Measurements from ENCODE around the gene LRRC4C. TPM values are rescaled to one million over a fixed set of nuclear protein-coding genes. Genes with fewer than 3 reads are reported as not detected.

The LRRC4C gene
- polyA plus RNA-seq, 4 donors, result 1.4 to 1.6 TPM; not detected in 2

DNA sequence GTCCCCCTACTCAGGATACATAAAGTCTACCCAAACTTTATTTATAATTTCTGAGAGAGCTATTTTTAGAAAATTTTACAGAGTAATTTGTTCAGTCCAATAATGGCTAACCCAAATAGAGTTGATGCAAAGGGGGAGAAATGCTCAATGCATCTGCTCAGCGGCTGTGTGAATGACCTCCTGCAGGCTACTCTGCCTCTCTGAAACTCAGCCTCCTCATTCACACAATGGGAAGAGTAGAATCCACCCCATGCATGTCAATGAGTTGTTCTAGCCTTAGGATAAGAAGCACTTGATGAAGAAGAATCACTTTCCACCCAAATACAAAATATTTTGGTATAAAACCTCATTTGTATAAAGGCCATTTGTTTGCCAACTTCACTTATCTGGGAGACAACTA is 1204.0 kb downstream of the LRRC4C start:
- Histone ChIP-seq H3K27ac (ENCODE audit: low read depth in 1 of 3, low read length in 2 of 3) (no peak overlapping the region), H3K27me3 (ENCODE audit: control insufficient read depth in 3 of 3, insufficient read depth in 3 of 3, low read length in 3 of 3) (no peaks in the 10 kb centered on the region), H3K4me1 (ENCODE audit: control insufficient read depth in 3 of 3, insufficient read depth in 2 of 3, low read depth in 1 of 3, low read length in 2 of 3) (no peaks in the 10 kb centered on the region), H3K9me3 (ENCODE audit: control insufficient read depth in 2 of 2, insufficient read depth in 1 of 2, low read depth in 1 of 2, low read length in 1 of 2) (no peaks in the 10 kb centered on the region), H3K4me3 (ENCODE audit: low read depth in 1 of 3, low read length in 3 of 3) (no peak overlapping the region), H3K36me3 (ENCODE audit: control insufficient read depth in 3 of 3, insufficient read depth in 2 of 3, low read depth in 1 of 3, low read length in 3 of 3) (no peaks in the 10 kb centered on the region)
- DNase-seq (no peak), FAIRE-seq (no peak)
- 61 to 72% (median 70%) methylated on average over 1 of the region's 1 CpG for WGBS, 3 donors

DNA sequence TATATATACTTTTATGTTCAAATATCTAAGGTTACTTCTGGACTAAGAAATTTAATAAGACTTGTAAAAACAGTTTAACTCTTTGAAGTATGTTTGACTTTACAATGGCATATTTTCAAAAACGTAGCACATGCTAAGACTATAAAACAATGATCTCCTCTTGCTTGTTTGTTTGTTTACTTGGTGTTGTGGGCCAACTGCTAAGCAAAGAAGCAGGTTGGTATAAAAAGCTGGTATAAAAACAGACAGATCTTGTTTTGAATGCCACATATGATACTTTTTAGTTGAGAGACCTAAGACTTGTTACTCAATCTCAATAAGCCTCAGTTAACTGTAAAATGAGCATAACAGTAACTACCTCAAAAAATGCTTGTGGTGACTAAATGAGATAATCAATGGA is 1206.3 kb downstream of the LRRC4C start:
- H3K9me3 ChIP-seq (ENCODE audit: control insufficient read depth in 2 of 2, insufficient read depth in 1 of 2, low read depth in 1 of 2, low read length in 1 of 2), result no peaks in the 10 kb centered on the region
- no peak overlapping the region for H3K4me3 ChIP-seq (ENCODE audit: low read depth in 1 of 3, low read length in 3 of 3)
- no peak for DNase-seq
- WGBS, 3 donors, result 62 to 66% (median 63%) methylated on average over 1 of the region's 1 CpG
- no peaks in the 10 kb centered on the region for H3K27me3 ChIP-seq (ENCODE audit: control insufficient read depth in 3 of 3, insufficient read depth in 3 of 3, low read length in 3 of 3)
- no peak for FAIRE-seq
- no peaks in the 10 kb centered on the region for H3K4me1 ChIP-seq (ENCODE audit: control insufficient read depth in 3 of 3, insufficient read depth in 2 of 3, low read depth in 1 of 3, low read length in 2 of 3)
- no peaks in the 10 kb centered on the region for H3K36me3 ChIP-seq (ENCODE audit: control insufficient read depth in 3 of 3, insufficient read depth in 2 of 3, low read depth in 1 of 3, low read length in 3 of 3)
- H3K27ac ChIP-seq (ENCODE audit: low read depth in 1 of 3, low read length in 2 of 3), result no peak overlapping the region

- no peaks in the 10 kb centered on the region for H3K27me3 ChIP-seq (ENCODE audit: control insufficient read depth in 3 of 3, insufficient read depth in 3 of 3, low read length in 3 of 3)
- no peaks in the 10 kb centered on the region for H3K9me3 ChIP-seq (ENCODE audit: control insufficient read depth in 2 of 2, insufficient read depth in 1 of 2, low read depth in 1 of 2, low read length in 1 of 2)
- H3K4me3 ChIP-seq (ENCODE audit: low read depth in 1 of 3, low read length in 3 of 3), result no peak overlapping the region
- no peak for DNase-seq
- no peak overlapping the region for H3K27ac ChIP-seq (ENCODE audit: low read depth in 1 of 3, low read length in 2 of 3)
- no peaks in the 10 kb centered on the region for H3K4me1 ChIP-seq (ENCODE audit: control insufficient read depth in 3 of 3, insufficient read depth in 2 of 3, low read depth in 1 of 3, low read length in 2 of 3)
- no peaks in the 10 kb centered on the region for H3K36me3 ChIP-seq (ENCODE audit: control insufficient read depth in 3 of 3, insufficient read depth in 2 of 3, low read depth in 1 of 3, low read length in 3 of 3)
- WGBS, 3 donors, result 70 to 83% (median 72%) methylated on average over 4 of the region's 4 CpGs
- FAIRE-seq, result no peak
Observed at GRCh38 chr11:40252236-40252635, 1207.2 kb downstream of the LRRC4C start.

- H3K4me1 ChIP-seq (ENCODE audit: control insufficient read depth in 3 of 3, insufficient read depth in 2 of 3, low read depth in 1 of 3, low read length in 2 of 3), result no peaks in the 10 kb centered on the region
- H3K4me3 ChIP-seq (ENCODE audit: low read depth in 1 of 3, low read length in 3 of 3), result no peak overlapping the region
- H3K27ac ChIP-seq (ENCODE audit: low read depth in 1 of 3, low read length in 2 of 3), result no peak overlapping the region
- no peaks in the 10 kb centered on the region for H3K27me3 ChIP-seq (ENCODE audit: control insufficient read depth in 3 of 3, insufficient read depth in 3 of 3, low read length in 3 of 3)
- DNase-seq (no peak), FAIRE-seq (no peak)
- H3K36me3 ChIP-seq (ENCODE audit: control insufficient read depth in 3 of 3, insufficient read depth in 2 of 3, low read depth in 1 of 3, low read length in 3 of 3), result no peaks in the 10 kb centered on the region
- 47 to 50% (median 47%) methylated on average over 2 of the region's 2 CpGs for WGBS, 3 donors
- H3K9me3 ChIP-seq (ENCODE audit: control insufficient read depth in 2 of 2, insufficient read depth in 1 of 2, low read depth in 1 of 2, low read length in 1 of 2), result no peaks in the 10 kb centered on the region
Observed at GRCh38 chr11:40246983-40247382, 1212.5 kb downstream of the LRRC4C start.

DNA sequence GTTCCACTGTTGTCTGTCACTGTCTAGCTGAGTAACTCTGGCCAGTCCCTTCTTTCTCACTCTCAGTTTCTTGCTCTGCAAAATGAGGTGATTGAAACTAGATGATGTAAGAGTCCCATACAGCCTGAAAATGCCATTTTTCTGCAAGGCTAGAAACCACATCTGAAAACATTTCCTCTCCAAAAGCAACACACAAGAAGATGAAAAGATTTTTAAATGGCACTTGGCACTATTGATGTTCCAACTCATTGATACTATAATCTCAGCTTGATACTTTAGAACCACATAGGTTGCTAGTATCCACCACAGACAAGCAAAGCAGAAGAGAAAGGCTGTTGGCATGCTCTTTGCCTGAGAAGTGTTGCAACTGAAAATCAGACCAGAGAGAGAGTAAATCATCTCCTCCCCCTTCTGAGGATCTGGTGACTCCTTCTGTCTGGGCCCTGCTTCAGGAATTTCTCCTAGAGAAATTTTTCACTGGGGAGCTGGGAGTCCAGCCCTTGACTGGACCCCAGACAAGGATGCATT is 1217.9 kb downstream of the LRRC4C start:
- no peak for FAIRE-seq
- H3K27me3 ChIP-seq (ENCODE audit: control insufficient read depth in 3 of 3, insufficient read depth in 3 of 3, low read length in 3 of 3), result no peaks in the 10 kb centered on the region
- no peak for DNase-seq

GRCh38 chr11:40240284-40240683 is 1219.2 kb downstream of the LRRC4C start:
- 93 to 97% (median 95%) methylated on average over 2 of the region's 2 CpGs for WGBS, 3 donors
- DNase-seq, result no peak
- Histone ChIP-seq H3K9me3 (ENCODE audit: control insufficient read depth in 2 of 2, insufficient read depth in 1 of 2, low read depth in 1 of 2, low read length in 1 of 2) (no peaks in the 10 kb centered on the region), H3K36me3 (ENCODE audit: control insufficient read depth in 3 of 3, insufficient read depth in 2 of 3, low read depth in 1 of 3, low read length in 3 of 3) (no peaks in the 10 kb centered on the region), H3K4me3 (ENCODE audit: low read depth in 1 of 3, low read length in 3 of 3) (no peak overlapping the region), H3K27ac (ENCODE audit: low read depth in 1 of 3, low read length in 2 of 3) (no peak overlapping the region), H3K4me1 (ENCODE audit: control insufficient read depth in 3 of 3, insufficient read depth in 2 of 3, low read depth in 1 of 3, low read length in 2 of 3) (no peaks in the 10 kb centered on the region), H3K27me3 (ENCODE audit: control insufficient read depth in 3 of 3, insufficient read depth in 3 of 3, low read length in 3 of 3) (no peaks in the 10 kb centered on the region)
- FAIRE-seq, result no peak

More for the DNA sequence above, 1217.9 kb downstream of the LRRC4C start:
- Histone ChIP-seq H3K4me1 (ENCODE audit: control insufficient read depth in 3 of 3, insufficient read depth in 2 of 3, low read depth in 1 of 3, low read length in 2 of 3) (no peaks in the 10 kb centered on the region), H3K36me3 (ENCODE audit: control insufficient read depth in 3 of 3, insufficient read depth in 2 of 3, low read depth in 1 of 3, low read length in 3 of 3) (no peaks in the 10 kb centered on the region), H3K9me3 (ENCODE audit: control insufficient read depth in 2 of 2, insufficient read depth in 1 of 2, low read depth in 1 of 2, low read length in 1 of 2) (no peaks in the 10 kb centered on the region), H3K27ac (ENCODE audit: low read depth in 1 of 3, low read length in 2 of 3) (no peak overlapping the region), H3K4me3 (ENCODE audit: low read depth in 1 of 3, low read length in 3 of 3) (no peak overlapping the region)

GRCh38 chr11:40236526-40236925 is 1222.9 kb downstream of the LRRC4C start:
- FAIRE-seq (no peak), DNase-seq (no peak)
- Histone ChIP-seq H3K4me3 (ENCODE audit: low read depth in 1 of 3, low read length in 3 of 3) (no peak overlapping the region), H3K4me1 (ENCODE audit: control insufficient read depth in 3 of 3, insufficient read depth in 2 of 3, low read depth in 1 of 3, low read length in 2 of 3) (no peaks in the 10 kb centered on the region), H3K36me3 (ENCODE audit: control insufficient read depth in 3 of 3, insufficient read depth in 2 of 3, low read depth in 1 of 3, low read length in 3 of 3) (no peaks in the 10 kb centered on the region), H3K9me3 (ENCODE audit: control insufficient read depth in 2 of 2, insufficient read depth in 1 of 2, low read depth in 1 of 2, low read length in 1 of 2) (no peaks in the 10 kb centered on the region), H3K27ac (ENCODE audit: low read depth in 1 of 3, low read length in 2 of 3) (no peak overlapping the region), H3K27me3 (ENCODE audit: control insufficient read depth in 3 of 3, insufficient read depth in 3 of 3, low read length in 3 of 3) (no peaks in the 10 kb centered on the region)
- WGBS, 3 donors, result 55 to 80% (median 72%) methylated on average over 3 of the region's 3 CpGs

DNA sequence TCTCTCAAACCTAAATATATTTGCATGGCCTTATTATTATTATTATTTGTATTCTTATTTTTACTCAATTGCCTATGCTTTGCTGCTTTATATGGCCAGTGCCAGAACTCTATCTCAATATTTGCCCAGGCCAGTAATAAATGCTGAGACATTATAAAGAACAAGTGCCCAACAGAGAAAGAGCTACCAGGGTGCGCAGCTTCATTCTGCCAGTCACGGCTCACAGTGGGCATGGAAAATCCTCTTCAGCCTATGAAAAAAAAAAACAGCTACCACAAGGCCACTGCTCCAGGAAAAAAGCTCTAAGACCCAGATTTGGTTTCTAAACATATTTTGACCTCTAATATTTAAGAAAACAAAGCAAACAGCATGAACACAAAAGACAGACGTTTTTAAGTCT is 1223.6 kb downstream of the LRRC4C start:
- H3K36me3 ChIP-seq (ENCODE audit: control insufficient read depth in 3 of 3, insufficient read depth in 2 of 3, low read depth in 1 of 3, low read length in 3 of 3), result no peaks in the 10 kb centered on the region
- WGBS, 3 donors, result 61 to 71% (median 67%) methylated on average over 3 of the region's 3 CpGs
- no peak overlapping the region for H3K27ac ChIP-seq (ENCODE audit: low read depth in 1 of 3, low read length in 2 of 3)
- H3K4me3 ChIP-seq (ENCODE audit: low read depth in 1 of 3, low read length in 3 of 3), result no peak overlapping the region
- no peaks in the 10 kb centered on the region for H3K9me3 ChIP-seq (ENCODE audit: control insufficient read depth in 2 of 2, insufficient read depth in 1 of 2, low read depth in 1 of 2, low read length in 1 of 2)
- no peak for FAIRE-seq
- no peak for DNase-seq
- no peaks in the 10 kb centered on the region for H3K27me3 ChIP-seq (ENCODE audit: control insufficient read depth in 3 of 3, insufficient read depth in 3 of 3, low read length in 3 of 3)
- H3K4me1 ChIP-seq (ENCODE audit: control insufficient read depth in 3 of 3, insufficient read depth in 2 of 3, low read depth in 1 of 3, low read length in 2 of 3), result no peaks in the 10 kb centered on the region

- FAIRE-seq (no peak), DNase-seq (no peak)
- Histone ChIP-seq H3K36me3 (ENCODE audit: control insufficient read depth in 3 of 3, insufficient read depth in 2 of 3, low read depth in 1 of 3, low read length in 3 of 3) (no peaks in the 10 kb centered on the region), H3K27me3 (ENCODE audit: control insufficient read depth in 3 of 3, insufficient read depth in 3 of 3, low read length in 3 of 3) (no peaks in the 10 kb centered on the region), H3K4me3 (ENCODE audit: low read depth in 1 of 3, low read length in 3 of 3) (no peak overlapping the region), H3K27ac (ENCODE audit: low read depth in 1 of 3, low read length in 2 of 3) (no peak overlapping the region), H3K4me1 (ENCODE audit: control insufficient read depth in 3 of 3, insufficient read depth in 2 of 3, low read depth in 1 of 3, low read length in 2 of 3) (no peaks in the 10 kb centered on the region), H3K9me3 (ENCODE audit: control insufficient read depth in 2 of 2, insufficient read depth in 1 of 2, low read depth in 1 of 2, low read length in 1 of 2) (no peaks in the 10 kb centered on the region)
- 62 to 74% (median 68%) methylated on average over 2 of the region's 2 CpGs for WGBS, 3 donors
Observed at GRCh38 chr11:40230821-40231220, 1228.6 kb downstream of the LRRC4C start.

All from small intestine (tissue), 7 donors.